Neural cell (in vitro differentiated cells): ENCODE results near the gene FOXP3. TPM values are rescaled to one million over a fixed set of nuclear protein-coding genes. Genes with fewer than 3 reads are reported as not detected.

Experiments
- H2AFZ ChIP-seq: fragments of 200-600, 300-800 bp; sonication (generic), shearing (Covaris generic); 2 replicates; pipeline ENCODE4 v1.6.0; 2014; ENCODE audit warnings: low read depth, mild to moderate bottlenecking, antibody characterized with exemption, low read length, moderate library complexity
- H3F3A ChIP-seq: fragments of 200-600 bp; shearing (Covaris generic); 2 replicates; pipeline ENCODE4 v1.6.1; 2016; ENCODE audit warnings: mild to moderate bottlenecking, moderate library complexity, mixed read lengths, antibody characterized with exemption, low read length; ENCODE audit not compliant: insufficient read depth, poor library complexity, severe bottlenecking
- H3K27ac ChIP-seq: fragments of 200-600, 300-800 bp; sonication (generic), shearing (Covaris generic); 2 replicates; pipeline ENCODE4 v1.5.1; 2014; ENCODE audit warnings: mild to moderate bottlenecking, low read length, moderate library complexity
- H3K27me3 ChIP-seq: fragments of 300-800, 200-600 bp; sonication (generic), shearing (Covaris generic); 2 replicates; pipeline ENCODE4 v1.6.0; 2014; ENCODE audit warnings: mild to moderate bottlenecking, low read depth, low read length, moderate library complexity; ENCODE audit not compliant: insufficient read depth
- H3K36me3 ChIP-seq: fragments of 300-800, 200-600 bp; sonication (generic), shearing (Covaris generic); 2 replicates; pipeline ENCODE4 v1.5.1; 2014; ENCODE audit warnings: mild to moderate bottlenecking, antibody characterized with exemption, low read length, moderate library complexity; ENCODE audit not compliant: insufficient read depth
- H3K4me2 ChIP-seq: fragments of 300-800, 200-600 bp; sonication (generic), shearing (Covaris generic); 2 replicates; pipeline ENCODE4 v1.6.0; 2014; ENCODE audit warnings: mild to moderate bottlenecking, low read length
- H3K4me3 ChIP-seq: fragments of 300-800, 200-600 bp; sonication (generic), shearing (Covaris generic); 2 replicates; pipeline ENCODE4 v1.5.1; 2014; ENCODE audit warnings: mild to moderate bottlenecking, low read length, moderate library complexity
- H3K79me2 ChIP-seq: fragments of 200-600 bp; shearing (Covaris generic); replicated peaks from 2 replicates; pipeline ENCODE4 v1.6.0; 2014; ENCODE audit warnings: mild to moderate bottlenecking, low read length, moderate library complexity; ENCODE audit not compliant: insufficient read depth
- H3K9ac ChIP-seq: fragments of 300-800, 200-600 bp; sonication (generic), shearing (Covaris generic); 2 replicates; pipeline ENCODE4 v1.6.1; 2016; ENCODE audit warnings: mild to moderate bottlenecking, low read length, mixed read lengths
- H3K9me2 ChIP-seq: fragments of 200-600 bp; shearing (Covaris generic); 2 replicates; pipeline ENCODE4 v1.6.1; 2016; ENCODE audit warnings: mild to moderate bottlenecking, low read length, mixed read lengths; ENCODE audit not compliant: insufficient read depth
- H3K9me3 ChIP-seq: fragments of 200-600, 300-800 bp; sonication (generic), shearing (Covaris generic); 2 replicates; pipeline ENCODE4 v1.6.1; 2016; ENCODE audit warnings: mild to moderate bottlenecking, mixed run types, low read length, moderate library complexity, mixed read lengths
- H4K20me1 ChIP-seq: fragments of 200-600 bp; shearing (Covaris generic); 2 replicates; pipeline ENCODE4 v1.6.1; 2016; ENCODE audit warnings: mild to moderate bottlenecking, mixed run types; ENCODE audit not compliant: insufficient read depth
- EP300 ChIP-seq: fragments of 450-650 bp; conservative IDR thresholded peaks from 2 replicates; pipeline ENCODE4 v1.6.1; 2014; ENCODE audit warnings: antibody characterized with exemption, mild to moderate bottlenecking, moderate library complexity; ENCODE audit not compliant: poor library complexity, severe bottlenecking
- EZH2 ChIP-seq: fragments of 200-600, 300-800 bp; shearing (Covaris generic), sonication (generic); IDR thresholded peaks from 2 replicates; pipeline ENCODE4 v1.6.1; 2014; ENCODE audit warnings: antibody characterized with exemption, low read length, borderline replicate concordance, mild to moderate bottlenecking; ENCODE audit not compliant: insufficient read depth, poor library complexity, severe bottlenecking
- MXI1 ChIP-seq: fragments of 450-650 bp; conservative IDR thresholded peaks from 2 replicates; pipeline ENCODE4 v1.6.1; 2014; ENCODE audit warnings: antibody characterized with exemption, mild to moderate bottlenecking; ENCODE audit not compliant: poor library complexity, severe bottlenecking
- POLR2AphosphoS5 ChIP-seq: IDR thresholded peaks from 2 replicates; pipeline ENCODE4 v1.6.1; 2012
- RAD21 ChIP-seq: fragments of 450-650 bp; conservative IDR thresholded peaks from 2 replicates; pipeline ENCODE4 v1.6.1; 2014; ENCODE audit warnings: antibody characterized with exemption, mild to moderate bottlenecking, moderate library complexity
- SMC3 ChIP-seq: fragments of 450-650 bp; conservative IDR thresholded peaks from 2 replicates; pipeline ENCODE4 v1.6.1; 2014; ENCODE audit warnings: antibody characterized with exemption, mild to moderate bottlenecking, moderate library complexity; ENCODE audit not compliant: poor library complexity
- TAF1 ChIP-seq: IDR thresholded peaks from 2 replicates; pipeline ENCODE4 v1.6.1; 2012; ENCODE audit warnings: low read depth
- polyA plus RNA-seq: library from polyadenylated mRNA; depleted of rRNA; stranded (reverse); fragments of >200 nt; gene quantifications from 2 replicates; pipeline ENCODE4 v1.2.3, GENCODE V29; 2014
- TF ChIP-seq, protein P1 (sequence below): IDR thresholded peaks from 2 replicates; pipeline ENCODE4 v1.6.1; 2012; ENCODE audit warnings: borderline replicate concordance
- TF ChIP-seq, protein P2 (sequence below): fragments of 450-650 bp; IDR thresholded peaks from 2 replicates; pipeline ENCODE4 v1.5.1; 2014; ENCODE audit warnings: antibody characterized with exemption, mild to moderate bottlenecking, moderate library complexity; ENCODE audit not compliant: poor library complexity, severe bottlenecking

FOXP3 gene
- polyA plus RNA-seq, 1 donor from 2014 or later = not detected

DNA sequence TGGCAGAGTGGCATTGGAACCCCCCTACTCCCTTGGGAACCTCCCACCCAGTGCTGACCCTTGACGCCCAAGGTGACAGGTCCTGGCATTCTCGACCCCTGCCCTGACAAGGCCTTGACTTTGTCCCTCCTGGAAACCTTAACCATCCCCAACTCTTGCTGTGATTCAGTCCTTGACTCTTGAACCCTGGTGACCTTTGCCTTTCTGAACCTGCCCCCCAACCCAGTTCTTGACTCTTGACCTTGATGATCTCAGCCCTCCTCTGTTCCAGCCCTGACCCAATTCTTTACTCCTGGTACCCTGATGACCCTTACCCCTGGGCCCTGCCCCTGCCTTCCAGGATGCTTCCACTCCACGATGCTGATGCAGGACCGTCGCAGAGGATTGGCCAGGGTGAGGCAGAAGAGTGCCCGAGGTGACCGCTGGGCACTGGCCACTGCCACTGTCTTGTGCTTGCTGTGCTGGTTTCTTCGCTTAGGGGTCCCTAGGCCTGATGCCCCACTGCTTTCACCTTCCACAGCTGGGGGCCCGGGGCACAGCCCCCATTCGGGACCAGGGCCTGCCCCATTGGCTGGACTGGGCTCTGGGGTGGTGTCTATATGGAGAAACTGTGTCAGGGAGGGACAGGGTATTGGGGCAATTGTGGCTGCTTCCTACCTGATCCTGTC is 33.0 kb downstream of the FOXP3 start:
- H3K9ac ChIP-seq = no peak overlapping the region
- no peaks in the 10 kb centered on the region for H3K79me2 ChIP-seq
- no peaks in the 10 kb centered on the region for H4K20me1 ChIP-seq
- no peak overlapping the region for H3K27ac ChIP-seq
- H2AFZ ChIP-seq = no peak overlapping the region
- no peak for TF ChIP-seq RAD21
- TF ChIP-seq EZH2 = no peak
- TF ChIP-seq, protein P1, sequence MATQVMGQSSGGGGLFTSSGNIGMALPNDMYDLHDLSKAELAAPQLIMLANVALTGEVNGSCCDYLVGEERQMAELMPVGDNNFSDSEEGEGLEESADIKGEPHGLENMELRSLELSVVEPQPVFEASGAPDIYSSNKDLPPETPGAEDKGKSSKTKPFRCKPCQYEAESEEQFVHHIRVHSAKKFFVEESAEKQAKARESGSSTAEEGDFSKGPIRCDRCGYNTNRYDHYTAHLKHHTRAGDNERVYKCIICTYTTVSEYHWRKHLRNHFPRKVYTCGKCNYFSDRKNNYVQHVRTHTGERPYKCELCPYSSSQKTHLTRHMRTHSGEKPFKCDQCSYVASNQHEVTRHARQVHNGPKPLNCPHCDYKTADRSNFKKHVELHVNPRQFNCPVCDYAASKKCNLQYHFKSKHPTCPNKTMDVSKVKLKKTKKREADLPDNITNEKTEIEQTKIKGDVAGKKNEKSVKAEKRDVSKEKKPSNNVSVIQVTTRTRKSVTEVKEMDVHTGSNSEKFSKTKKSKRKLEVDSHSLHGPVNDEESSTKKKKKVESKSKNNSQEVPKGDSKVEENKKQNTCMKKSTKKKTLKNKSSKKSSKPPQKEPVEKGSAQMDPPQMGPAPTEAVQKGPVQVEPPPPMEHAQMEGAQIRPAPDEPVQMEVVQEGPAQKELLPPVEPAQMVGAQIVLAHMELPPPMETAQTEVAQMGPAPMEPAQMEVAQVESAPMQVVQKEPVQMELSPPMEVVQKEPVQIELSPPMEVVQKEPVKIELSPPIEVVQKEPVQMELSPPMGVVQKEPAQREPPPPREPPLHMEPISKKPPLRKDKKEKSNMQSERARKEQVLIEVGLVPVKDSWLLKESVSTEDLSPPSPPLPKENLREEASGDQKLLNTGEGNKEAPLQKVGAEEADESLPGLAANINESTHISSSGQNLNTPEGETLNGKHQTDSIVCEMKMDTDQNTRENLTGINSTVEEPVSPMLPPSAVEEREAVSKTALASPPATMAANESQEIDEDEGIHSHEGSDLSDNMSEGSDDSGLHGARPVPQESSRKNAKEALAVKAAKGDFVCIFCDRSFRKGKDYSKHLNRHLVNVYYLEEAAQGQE = no peak
- no peak for TF ChIP-seq EP300
- TF ChIP-seq, protein P2, sequence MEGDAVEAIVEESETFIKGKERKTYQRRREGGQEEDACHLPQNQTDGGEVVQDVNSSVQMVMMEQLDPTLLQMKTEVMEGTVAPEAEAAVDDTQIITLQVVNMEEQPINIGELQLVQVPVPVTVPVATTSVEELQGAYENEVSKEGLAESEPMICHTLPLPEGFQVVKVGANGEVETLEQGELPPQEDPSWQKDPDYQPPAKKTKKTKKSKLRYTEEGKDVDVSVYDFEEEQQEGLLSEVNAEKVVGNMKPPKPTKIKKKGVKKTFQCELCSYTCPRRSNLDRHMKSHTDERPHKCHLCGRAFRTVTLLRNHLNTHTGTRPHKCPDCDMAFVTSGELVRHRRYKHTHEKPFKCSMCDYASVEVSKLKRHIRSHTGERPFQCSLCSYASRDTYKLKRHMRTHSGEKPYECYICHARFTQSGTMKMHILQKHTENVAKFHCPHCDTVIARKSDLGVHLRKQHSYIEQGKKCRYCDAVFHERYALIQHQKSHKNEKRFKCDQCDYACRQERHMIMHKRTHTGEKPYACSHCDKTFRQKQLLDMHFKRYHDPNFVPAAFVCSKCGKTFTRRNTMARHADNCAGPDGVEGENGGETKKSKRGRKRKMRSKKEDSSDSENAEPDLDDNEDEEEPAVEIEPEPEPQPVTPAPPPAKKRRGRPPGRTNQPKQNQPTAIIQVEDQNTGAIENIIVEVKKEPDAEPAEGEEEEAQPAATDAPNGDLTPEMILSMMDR = no peak
- no peak for TF ChIP-seq SMC3
- no peak for TF ChIP-seq MXI1
- no peak for TF ChIP-seq POLR2AphosphoS5
- TF ChIP-seq TAF1 = no peak
- no peak overlapping the region for H3K4me2 ChIP-seq
- no peaks in the 10 kb centered on the region for H3K36me3 ChIP-seq
- no peaks in the 10 kb centered on the region for H3F3A ChIP-seq
- H3K9me3 ChIP-seq = no peaks in the 10 kb centered on the region
- no peaks in the 10 kb centered on the region for H3K9me2 ChIP-seq
- H3K27me3 ChIP-seq = no peaks in the 10 kb centered on the region
- H3K4me3 ChIP-seq = no peak overlapping the region

DNA sequence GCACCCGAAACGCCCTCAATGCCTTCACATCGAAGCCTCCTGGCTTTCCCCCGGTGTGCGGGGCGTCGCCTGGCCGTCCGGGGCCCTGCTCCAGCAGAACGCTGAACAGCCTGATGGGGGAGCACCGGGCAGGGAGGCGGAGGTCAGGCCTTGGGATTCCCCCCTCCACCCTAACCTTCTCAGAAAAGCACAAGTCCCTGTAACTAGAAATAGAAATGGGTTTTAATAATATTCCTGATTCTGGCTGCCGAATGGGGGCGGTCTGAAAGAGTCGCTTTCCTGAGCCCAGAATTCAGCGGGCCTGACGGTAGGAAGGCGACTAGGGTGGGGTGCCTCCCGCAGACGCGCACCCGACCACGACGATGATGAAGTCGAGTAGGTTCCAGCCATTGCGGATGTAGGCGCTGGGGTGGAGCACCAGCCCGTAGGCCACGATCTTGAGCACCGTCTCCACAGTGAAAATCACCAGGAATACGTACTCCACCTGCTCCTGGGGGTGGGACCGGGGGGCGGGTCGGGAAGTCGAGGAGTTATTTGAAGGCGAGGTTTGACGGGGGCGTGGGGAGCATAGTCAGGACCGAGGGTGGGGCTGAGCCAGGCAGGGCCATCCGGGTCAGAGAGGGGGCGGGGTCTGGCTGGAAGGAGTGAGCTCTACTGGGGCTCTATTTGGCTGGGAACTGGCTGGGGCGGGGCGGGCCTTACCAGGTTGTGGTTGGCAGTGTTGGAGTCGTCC is 33.8 kb downstream of the FOXP3 start:
- Histone ChIP-seq H3F3A (no peaks in the 10 kb centered on the region), H3K9me3 (no peaks in the 10 kb centered on the region), H4K20me1 (no peaks in the 10 kb centered on the region), H3K27me3 (no peaks in the 10 kb centered on the region), H3K4me2 (no peak overlapping the region), H3K36me3 (no peaks in the 10 kb centered on the region), H3K79me2 (no peaks in the 10 kb centered on the region), H3K4me3 (no peak overlapping the region), H3K27ac (no peak overlapping the region), H3K9me2 (no peaks in the 10 kb centered on the region), H3K9ac (no peak overlapping the region), H2AFZ (no peak overlapping the region)
- TF ChIP-seq EZH2 (no peak), RAD21 (no peak), MXI1 (no peak), SMC3 (no peak), POLR2AphosphoS5 (no peak), EP300 (no peak), TAF1 (no peak)
- TF ChIP-seq, protein P2 = no peak
- TF ChIP-seq, protein P1 = no peak
